WTC11 (cell line): ENCODE data around the gene MN1. TPM values are rescaled to one million over a fixed set of nuclear protein-coding genes. Genes with fewer than 3 reads are reported as not detected.

Experiments
- ATAC-seq: fragments of 200-7000 bp; cut with Tn5 transposase; 2 replicates; pipeline ENCODE4 v1.10.0; 2021; ENCODE audit warnings: mild to moderate bottlenecking, moderate library complexity
- CTCF ChIA-PET: fragments of 300-600 bp; sonication (Branson Sonifier 250); formaldehyde crosslinking; loops from one replicate; lab custom pipeline; 2021; ENCODE audit warnings: antibody characterized with exemption; lab: Charles Lee
- POLR2A ChIA-PET: fragments of 350-600 bp; sonication (Branson Sonifier 250); formaldehyde crosslinking; loops from one replicate; lab custom pipeline; 2021; ENCODE audit warnings: antibody characterized with exemption; lab: Charles Lee
- DNase-seq: peaks from one replicate; pipeline ENCODE4 v3.0.0; 2021; ENCODE audit warnings: low spot score
- H3K27ac Mint-ChIP-seq: 2 replicates; pipeline ENCODE4 v1.8.0; 2021; ENCODE audit warnings: mixed read lengths
- H3K27me3 Mint-ChIP-seq: 2 replicates; pipeline ENCODE4 v1.8.0; 2021; ENCODE audit warnings: low read depth, mild to moderate bottlenecking, moderate library complexity, mixed read lengths
- H3K36me3 Mint-ChIP-seq: 2 replicates; pipeline ENCODE4 v1.8.0; 2021; ENCODE audit warnings: mixed read lengths
- H3K4me1 Mint-ChIP-seq: 2 replicates; pipeline ENCODE4 v1.8.0; 2022; ENCODE audit warnings: mixed read lengths
- H3K4me3 Mint-ChIP-seq: 2 replicates; pipeline ENCODE4 v1.8.0; 2021; ENCODE audit warnings: mild to moderate bottlenecking, moderate library complexity, mixed read lengths
- H3K9me3 Mint-ChIP-seq: 2 replicates; pipeline ENCODE4 v1.8.0; 2021; ENCODE audit warnings: mixed read lengths
- ATF1 ChIP-seq: sonication (generic); formaldehyde crosslinking; IDR thresholded peaks from 2 replicates; pipeline ENCODE4 v1.8.1; 2023; ENCODE audit warnings: mild to moderate bottlenecking, moderate library complexity, missing genetic modification reagents
- ATF3 ChIP-seq: sonication (generic); formaldehyde crosslinking; conservative IDR thresholded peaks from 2 replicates; pipeline ENCODE4 v1.8.1; 2022; ENCODE audit warnings: mild to moderate bottlenecking, missing genetic modification reagents
- CBFB ChIP-seq: sonication (generic); formaldehyde crosslinking; IDR thresholded peaks from 2 replicates; pipeline ENCODE4 v1.8.1; 2022; ENCODE audit warnings: mild to moderate bottlenecking, low read depth, missing genetic modification reagents
- E2F5 ChIP-seq: sonication (generic); formaldehyde crosslinking; IDR thresholded peaks from 2 replicates; pipeline ENCODE4 v1.8.1; 2022; ENCODE audit warnings: mild to moderate bottlenecking, moderate library complexity, missing genetic modification reagents
- ELF4 ChIP-seq: sonication (generic); formaldehyde crosslinking; IDR thresholded peaks from 2 replicates; pipeline ENCODE4 v1.8.1; 2022; ENCODE audit warnings: low read depth, mild to moderate bottlenecking, moderate library complexity, missing genetic modification reagents
- ESRRA ChIP-seq: sonication (generic); formaldehyde crosslinking; IDR thresholded peaks from 2 replicates; pipeline ENCODE4 v1.8.1; 2022; ENCODE audit warnings: mild to moderate bottlenecking, missing genetic modification reagents, borderline replicate concordance
- GRHL2 ChIP-seq: fragments of 250-450 bp; sonication (Bioruptor Pico); IDR thresholded peaks from 2 replicates; pipeline ENCODE4 v1.8.0; 2022; ENCODE audit warnings: mild to moderate bottlenecking, moderate library complexity; ENCODE audit not compliant: insufficient replicate concordance, severe bottlenecking
- MLX ChIP-seq: sonication (generic); formaldehyde crosslinking; IDR thresholded peaks from 2 replicates; pipeline ENCODE4 v1.8.1; 2023; ENCODE audit warnings: mild to moderate bottlenecking, missing genetic modification reagents, moderate library complexity
- NFE2L1 ChIP-seq: sonication (generic); formaldehyde crosslinking; IDR thresholded peaks from 2 replicates; pipeline ENCODE4 v1.8.1; 2023; ENCODE audit warnings: missing genetic modification reagents
- NFYB ChIP-seq: sonication (generic); formaldehyde crosslinking; conservative IDR thresholded peaks from 2 replicates; pipeline ENCODE4 v1.8.0; 2022; ENCODE audit warnings: low read depth, missing genetic modification reagents
- NR3C1 ChIP-seq: sonication (generic); formaldehyde crosslinking; conservative IDR thresholded peaks from 2 replicates; pipeline ENCODE4 v1.8.1; 2023; ENCODE audit warnings: low read depth, mild to moderate bottlenecking, missing genetic modification reagents
- SMAD3 ChIP-seq: sonication (generic); formaldehyde crosslinking; IDR thresholded peaks from 2 replicates; pipeline ENCODE4 v1.8.0; 2022; ENCODE audit warnings: missing genetic modification reagents, mild to moderate bottlenecking, borderline replicate concordance
- SOX15 ChIP-seq: fragments of 250-450 bp; sonication (Bioruptor Pico); IDR thresholded peaks from 2 replicates; pipeline ENCODE4 v1.9.0; 2021; ENCODE audit warnings: mild to moderate bottlenecking
- TEAD1 ChIP-seq: sonication (generic); formaldehyde crosslinking; IDR thresholded peaks from 2 replicates; pipeline ENCODE4 v1.8.0; 2022; ENCODE audit warnings: mild to moderate bottlenecking, missing genetic modification reagents
- ZBTB21 ChIP-seq: sonication (generic); formaldehyde crosslinking; IDR thresholded peaks from 2 replicates; pipeline ENCODE4 v1.8.1; 2023; ENCODE audit warnings: mild to moderate bottlenecking, missing genetic modification reagents, borderline replicate concordance
- ZNF121 ChIP-seq: sonication (generic); formaldehyde crosslinking; IDR thresholded peaks from 2 replicates; pipeline ENCODE4 v1.8.0; 2023; ENCODE audit warnings: missing genetic modification reagents
- ZNF219 ChIP-seq: sonication (generic); formaldehyde crosslinking; IDR thresholded peaks from 2 replicates; pipeline ENCODE4 v1.8.0; 2023; ENCODE audit warnings: missing genetic modification reagents, mild to moderate bottlenecking, borderline replicate concordance
- ZNF232 ChIP-seq: sonication (generic); formaldehyde crosslinking; IDR thresholded peaks from 2 replicates; pipeline ENCODE4 v1.8.0; 2022; ENCODE audit warnings: mild to moderate bottlenecking, missing genetic modification reagents
- ZNF263 ChIP-seq: sonication (generic); formaldehyde crosslinking; IDR thresholded peaks from 2 replicates; pipeline ENCODE4 v1.8.1; 2022; ENCODE audit warnings: low read depth, mild to moderate bottlenecking, moderate library complexity, missing genetic modification reagents
- ZNF396 ChIP-seq: fragments of 250-450 bp; sonication (Bioruptor Pico); IDR thresholded peaks from 2 replicates; pipeline ENCODE4 v1.8.0; 2021; ENCODE audit warnings: mild to moderate bottlenecking, moderate library complexity, borderline replicate concordance
- total RNA-seq: library from RNA; stranded (reverse); gene quantifications from 3 replicates; pipeline ENCODE4 v1.2.3, GENCODE V29; 2021
- TF ChIP-seq, protein P1 (sequence below): sonication (generic); formaldehyde crosslinking; IDR thresholded peaks from 2 replicates; pipeline ENCODE4 v1.8.0; 2022; ENCODE audit warnings: mild to moderate bottlenecking, missing genetic modification reagents
- TF ChIP-seq, protein P2 (sequence below): sonication (generic); formaldehyde crosslinking; IDR thresholded peaks from 2 replicates; pipeline ENCODE4 v1.8.1; 2022; ENCODE audit warnings: missing genetic modification reagents, borderline replicate concordance
- TF ChIP-seq, protein P3 (sequence below): sonication (generic); formaldehyde crosslinking; IDR thresholded peaks from 2 replicates; pipeline ENCODE4 v1.8.1; 2022; ENCODE audit warnings: low read depth, mild to moderate bottlenecking, moderate library complexity, missing genetic modification reagents, borderline replicate concordance
- TF ChIP-seq, protein P4 (sequence below): sonication (generic); formaldehyde crosslinking; IDR thresholded peaks from 2 replicates; pipeline ENCODE4 v1.8.0; 2023; ENCODE audit warnings: missing genetic modification reagents
- TF ChIP-seq, protein P5 (sequence below): sonication (generic); formaldehyde crosslinking; IDR thresholded peaks from 2 replicates; pipeline ENCODE4 v1.8.1; 2022; ENCODE audit warnings: mild to moderate bottlenecking, missing genetic modification reagents, moderate library complexity, borderline replicate concordance

MN1 gene
- total RNA-seq, 1 experiment from 2014 or later: 21.3 TPM

- TF ChIP-seq ATF3: no peak
- TF ChIP-seq, protein P1, sequence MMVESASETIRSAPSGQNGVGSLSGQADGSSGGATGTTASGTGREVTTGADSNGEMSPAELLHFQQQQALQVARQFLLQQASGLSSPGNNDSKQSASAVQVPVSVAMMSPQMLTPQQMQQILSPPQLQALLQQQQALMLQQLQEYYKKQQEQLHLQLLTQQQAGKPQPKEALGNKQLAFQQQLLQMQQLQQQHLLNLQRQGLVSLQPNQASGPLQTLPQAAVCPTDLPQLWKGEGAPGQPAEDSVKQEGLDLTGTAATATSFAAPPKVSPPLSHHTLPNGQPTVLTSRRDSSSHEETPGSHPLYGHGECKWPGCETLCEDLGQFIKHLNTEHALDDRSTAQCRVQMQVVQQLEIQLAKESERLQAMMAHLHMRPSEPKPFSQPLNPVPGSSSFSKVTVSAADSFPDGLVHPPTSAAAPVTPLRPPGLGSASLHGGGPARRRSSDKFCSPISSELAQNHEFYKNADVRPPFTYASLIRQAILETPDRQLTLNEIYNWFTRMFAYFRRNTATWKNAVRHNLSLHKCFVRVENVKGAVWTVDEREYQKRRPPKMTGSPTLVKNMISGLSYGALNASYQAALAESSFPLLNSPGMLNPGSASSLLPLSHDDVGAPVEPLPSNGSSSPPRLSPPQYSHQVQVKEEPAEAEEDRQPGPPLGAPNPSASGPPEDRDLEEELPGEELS: 0 out of 2 replicates have a peak, but pooled peaks have one; percentile 25
Observed at GRCh38 chr22:27800250-27801201, 1.0 kb downstream of the MN1 start (continued).

- Mint-ChIP-seq H3K27me3 (peaks cover 83% of the 10 kb centered on the region), H3K4me3 (peak overlapping the region; percentile 55), H3K36me3 (no peaks in the 10 kb centered on the region), H3K9me3 (no peaks in the 10 kb centered on the region), H3K27ac (no peak overlapping the region), H3K4me1 (peaks cover 49% of the 10 kb centered on the region)
- ATAC-seq (no peak), DNase-seq (no peak)
- ChIA-PET POLR2A (interaction anchor here (1.2 kb wide), 2 partner anchors 65 to 129 kb away, joined by 4 to 5 read pairs; no protein-coding TSS in a partner anchor), CTCF (interaction anchor here (0.7 to 1.4 kb wide), 2 partner anchors 9 to 390 kb away, joined by 3 read pairs; no protein-coding TSS in a partner anchor)
- TF ChIP-seq, protein P2, sequence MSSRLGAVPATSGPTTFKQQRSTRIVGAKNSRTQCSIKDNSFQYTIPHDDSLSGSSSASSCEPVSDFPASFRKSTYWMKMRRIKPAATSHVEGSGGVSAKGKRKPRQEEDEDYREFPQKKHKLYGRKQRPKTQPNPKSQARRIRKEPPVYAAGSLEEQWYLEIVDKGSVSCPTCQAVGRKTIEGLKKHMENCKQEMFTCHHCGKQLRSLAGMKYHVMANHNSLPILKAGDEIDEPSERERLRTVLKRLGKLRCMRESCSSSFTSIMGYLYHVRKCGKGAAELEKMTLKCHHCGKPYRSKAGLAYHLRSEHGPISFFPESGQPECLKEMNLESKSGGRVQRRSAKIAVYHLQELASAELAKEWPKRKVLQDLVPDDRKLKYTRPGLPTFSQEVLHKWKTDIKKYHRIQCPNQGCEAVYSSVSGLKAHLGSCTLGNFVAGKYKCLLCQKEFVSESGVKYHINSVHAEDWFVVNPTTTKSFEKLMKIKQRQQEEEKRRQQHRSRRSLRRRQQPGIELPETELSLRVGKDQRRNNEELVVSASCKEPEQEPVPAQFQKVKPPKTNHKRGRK: no peak
- TF ChIP-seq, protein P3, sequence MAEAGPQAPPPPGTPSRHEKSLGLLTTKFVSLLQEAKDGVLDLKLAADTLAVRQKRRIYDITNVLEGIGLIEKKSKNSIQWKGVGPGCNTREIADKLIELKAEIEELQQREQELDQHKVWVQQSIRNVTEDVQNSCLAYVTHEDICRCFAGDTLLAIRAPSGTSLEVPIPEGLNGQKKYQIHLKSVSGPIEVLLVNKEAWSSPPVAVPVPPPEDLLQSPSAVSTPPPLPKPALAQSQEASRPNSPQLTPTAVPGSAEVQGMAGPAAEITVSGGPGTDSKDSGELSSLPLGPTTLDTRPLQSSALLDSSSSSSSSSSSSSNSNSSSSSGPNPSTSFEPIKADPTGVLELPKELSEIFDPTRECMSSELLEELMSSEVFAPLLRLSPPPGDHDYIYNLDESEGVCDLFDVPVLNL (CRISPR knock-in tag): no peak
- TF ChIP-seq ATF1: no peak
- no peak for TF ChIP-seq CBFB (CRISPR knock-in tag)
- TF ChIP-seq GRHL2: no peak
- no peak for TF ChIP-seq ZNF219
- TF ChIP-seq ZNF232 (CRISPR knock-in tag): no peak
- TF ChIP-seq NFE2L1 (CRISPR knock-in tag): no peak
- no peak for TF ChIP-seq ZBTB21
- no peak for TF ChIP-seq ESRRA (CRISPR knock-in tag)
- TF ChIP-seq ZNF396 (CRISPR knock-in tag): no peak
- TF ChIP-seq NR3C1 (CRISPR knock-in tag): no peak
- TF ChIP-seq, protein P4, sequence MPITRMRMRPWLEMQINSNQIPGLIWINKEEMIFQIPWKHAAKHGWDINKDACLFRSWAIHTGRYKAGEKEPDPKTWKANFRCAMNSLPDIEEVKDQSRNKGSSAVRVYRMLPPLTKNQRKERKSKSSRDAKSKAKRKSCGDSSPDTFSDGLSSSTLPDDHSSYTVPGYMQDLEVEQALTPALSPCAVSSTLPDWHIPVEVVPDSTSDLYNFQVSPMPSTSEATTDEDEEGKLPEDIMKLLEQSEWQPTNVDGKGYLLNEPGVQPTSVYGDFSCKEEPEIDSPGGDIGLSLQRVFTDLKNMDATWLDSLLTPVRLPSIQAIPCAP: no peak
- TF ChIP-seq MLX (CRISPR knock-in tag): no peak
- TF ChIP-seq ZNF121 (CRISPR knock-in tag): no peak
- 0 out of 2 replicates have a peak, but pooled peaks have one; percentile 35 for TF ChIP-seq E2F5 (CRISPR knock-in tag)
- no peak for TF ChIP-seq ELF4 (CRISPR knock-in tag)
- TF ChIP-seq, protein P5, sequence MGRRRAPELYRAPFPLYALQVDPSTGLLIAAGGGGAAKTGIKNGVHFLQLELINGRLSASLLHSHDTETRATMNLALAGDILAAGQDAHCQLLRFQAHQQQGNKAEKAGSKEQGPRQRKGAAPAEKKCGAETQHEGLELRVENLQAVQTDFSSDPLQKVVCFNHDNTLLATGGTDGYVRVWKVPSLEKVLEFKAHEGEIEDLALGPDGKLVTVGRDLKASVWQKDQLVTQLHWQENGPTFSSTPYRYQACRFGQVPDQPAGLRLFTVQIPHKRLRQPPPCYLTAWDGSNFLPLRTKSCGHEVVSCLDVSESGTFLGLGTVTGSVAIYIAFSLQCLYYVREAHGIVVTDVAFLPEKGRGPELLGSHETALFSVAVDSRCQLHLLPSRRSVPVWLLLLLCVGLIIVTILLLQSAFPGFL (CRISPR knock-in tag): no peak
- TF ChIP-seq ZNF263: 0 out of 2 replicates have a peak, but pooled peaks have one; percentile 13
- no peak for TF ChIP-seq NFYB (CRISPR knock-in tag)
- peak; percentile 60; the same call in 1 of the 2 replicates for TF ChIP-seq SMAD3 (CRISPR knock-in tag)
- TF ChIP-seq TEAD1: no peak
- TF ChIP-seq SOX15 (CRISPR knock-in tag): no peak
Observed at GRCh38 chr22:27799827-27800249, 1.7 kb downstream of the MN1 start.
